Embryonic facial prominence (tissue), 1 donor: Measurements from ENCODE around the gene CMTM4.
"Not testable (repeated sequence)": the region's sequence is repeated elsewhere in the genome, so short reads cannot be mapped to it uniquely, and the experiment has no call there.

ENCODE experiments used
- DNase-seq: peaks from one replicate; pipeline ENCODE4 v3.0.0-alpha.2; 2016; ENCODE audit errors: extremely low spot score

CMTM4 gene

DNA sequence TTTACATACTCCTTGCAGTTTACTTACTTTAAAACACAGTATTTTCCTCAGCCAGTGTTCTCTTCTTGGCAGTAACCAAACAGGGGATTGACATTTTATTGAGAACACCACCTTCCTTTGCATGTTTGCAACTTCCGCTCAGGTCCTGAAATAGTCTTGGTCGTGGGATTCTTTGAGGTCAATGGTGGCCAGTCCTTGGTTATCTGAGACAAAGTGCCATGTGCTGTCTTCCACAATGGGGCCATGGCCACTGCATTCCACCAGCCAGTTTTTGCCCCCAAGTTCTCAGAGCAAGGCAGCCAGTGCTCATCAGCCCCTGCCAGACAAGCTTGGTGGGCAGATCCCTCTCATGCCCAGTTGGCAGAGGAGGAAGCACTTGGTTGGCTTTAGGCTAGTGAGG lies 22.9 kb downstream of the CMTM4 start:
- no peak for DNase-seq

DNA sequence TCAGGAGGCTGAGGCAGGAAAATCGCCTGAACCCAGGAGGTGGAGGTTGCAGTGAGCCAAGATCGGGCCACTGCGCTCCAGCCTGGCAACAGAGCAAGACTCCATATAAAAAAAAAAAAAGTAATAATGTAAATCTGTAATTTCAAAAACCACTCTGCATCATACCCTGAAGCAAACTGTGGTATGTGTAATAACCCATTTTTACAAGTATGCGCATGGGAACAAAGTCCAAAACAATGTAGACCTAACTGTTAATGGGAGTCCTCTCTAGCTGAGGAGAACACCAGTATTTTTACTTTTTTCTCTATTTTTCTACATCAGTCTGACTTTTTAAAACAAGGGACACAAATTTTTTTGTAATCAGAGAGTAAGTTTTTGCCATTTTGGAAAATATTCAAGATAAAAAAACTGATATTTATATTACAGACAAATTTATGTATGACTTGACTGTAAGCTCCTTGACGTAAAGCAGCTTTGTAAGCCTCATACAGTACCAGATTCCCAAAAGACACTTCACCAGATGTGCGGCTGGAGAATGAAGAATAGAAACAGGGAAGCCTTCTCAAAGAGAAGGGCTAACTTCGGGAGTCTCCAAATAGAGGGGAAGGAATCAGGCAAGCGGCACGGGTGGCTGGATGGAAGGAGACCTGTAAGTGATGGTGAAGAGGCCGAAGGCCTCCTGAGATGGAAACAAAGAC lies 25.7 kb downstream of the CMTM4 start:
- no peak for DNase-seq

DNA sequence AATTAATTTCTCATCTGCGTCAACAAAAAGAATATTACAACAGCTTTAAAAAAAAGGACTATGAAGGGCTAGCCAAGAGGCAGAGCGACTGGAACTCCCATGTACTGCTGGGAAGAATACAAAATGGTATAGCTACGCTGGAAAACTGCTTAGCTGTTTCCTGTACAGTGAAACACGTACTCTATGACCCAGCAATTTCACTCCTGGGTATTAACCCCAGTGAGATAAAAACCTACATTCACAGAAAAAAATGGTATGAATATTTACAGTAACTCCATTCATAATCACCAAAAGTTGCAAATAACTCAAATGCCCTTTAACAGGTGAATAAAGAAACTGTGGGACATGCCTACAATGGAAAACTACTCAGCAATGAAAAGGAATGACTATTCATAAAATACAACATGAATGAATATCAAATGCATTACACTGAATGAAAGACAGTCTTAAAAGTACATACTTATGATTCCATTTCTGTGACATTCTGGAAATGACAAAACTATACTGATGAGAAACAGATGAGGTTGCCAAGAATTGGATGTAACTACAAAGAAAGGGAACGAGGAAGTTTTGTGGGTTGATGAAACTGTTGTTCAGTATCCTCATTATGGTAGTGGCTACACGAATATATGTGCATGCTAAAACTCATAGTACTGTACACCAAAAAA lies 27.6 kb downstream of the CMTM4 start:
- no peak for DNase-seq

DNA sequence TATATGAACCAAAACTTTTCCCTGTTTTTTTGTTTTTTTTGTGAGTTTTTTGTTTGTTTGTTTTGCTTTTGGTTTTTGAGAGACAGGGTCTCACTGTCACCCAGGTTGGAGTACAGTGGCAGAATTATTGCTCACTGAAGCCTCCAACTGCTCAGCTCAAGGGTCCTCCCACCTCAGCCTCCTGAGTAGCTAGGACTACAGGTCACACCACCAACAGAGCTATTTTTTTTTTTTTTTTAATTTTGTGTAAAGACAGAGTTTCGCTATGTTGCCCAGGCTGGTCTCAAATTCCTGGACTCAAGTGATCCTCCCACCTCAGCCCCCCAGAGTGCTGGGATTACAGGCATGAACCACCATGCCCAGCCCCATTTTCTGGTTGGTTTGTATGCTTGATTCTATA lies 28.6 kb downstream of the CMTM4 start:
- no peak for DNase-seq

DNA sequence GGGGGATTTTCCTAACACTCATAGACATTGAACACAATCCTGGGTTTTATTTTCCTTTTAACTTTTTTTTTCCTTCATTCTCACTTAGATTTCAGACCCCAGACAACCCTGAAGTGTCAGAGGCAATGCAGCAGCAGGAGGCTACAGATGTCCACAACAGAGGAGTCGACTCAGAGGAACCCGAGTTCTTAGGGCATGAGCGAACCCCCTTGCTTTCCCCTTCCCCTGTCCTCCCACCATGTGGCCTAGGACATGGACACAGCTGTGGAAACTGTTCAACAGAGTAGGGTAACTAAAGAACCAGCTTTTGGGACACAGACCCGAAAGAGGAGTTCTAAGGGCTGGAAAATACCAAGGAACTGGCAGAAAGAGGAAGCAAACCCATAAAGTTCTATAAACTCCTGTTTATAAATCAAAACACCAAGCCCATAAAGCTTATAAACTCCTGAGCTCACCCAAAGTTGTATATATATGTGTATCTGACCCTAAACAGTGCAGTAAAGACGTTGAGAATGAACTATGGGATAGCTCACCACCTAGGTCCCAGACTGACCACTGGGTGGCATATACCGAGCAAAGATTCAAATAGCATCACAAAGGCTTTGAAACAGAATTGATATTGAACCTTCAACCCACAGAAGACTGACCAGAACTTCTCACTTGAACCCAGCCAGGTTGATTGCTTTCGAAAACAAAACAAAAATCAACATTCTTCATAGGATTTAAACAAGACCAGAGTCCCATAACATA lies 33.9 kb downstream of the CMTM4 start:
- no peak for DNase-seq

DNA sequence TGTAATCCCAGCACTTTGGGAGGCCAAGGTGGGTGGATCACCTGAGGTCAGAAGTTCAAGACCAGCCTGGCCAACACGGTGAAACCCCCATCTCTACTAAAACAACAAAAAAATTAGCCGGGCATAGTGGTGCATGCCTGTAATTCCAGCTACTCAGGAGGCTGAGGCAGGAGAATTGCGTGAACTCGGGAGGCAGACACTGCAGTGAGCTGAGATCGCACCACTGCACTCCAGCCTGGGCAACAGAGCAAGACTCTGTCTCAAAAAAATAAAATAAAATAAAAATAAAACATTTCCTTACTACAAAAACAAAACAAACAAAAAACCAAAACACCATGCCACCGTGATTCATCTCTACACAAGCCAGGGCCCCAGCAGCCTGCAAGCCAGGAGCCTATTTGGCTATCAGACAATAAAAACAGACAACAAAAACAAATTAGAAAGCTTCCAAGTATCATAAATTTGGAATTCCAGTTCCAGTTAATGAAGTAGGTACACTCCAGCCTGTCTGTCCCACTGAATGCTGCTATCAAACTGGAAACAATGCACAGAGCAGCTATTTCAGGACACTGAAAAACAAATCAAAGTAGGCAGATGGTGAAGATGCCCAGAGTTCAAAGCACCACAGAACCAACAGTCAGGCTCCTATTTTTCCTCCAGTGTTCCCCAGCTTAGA lies 34.7 kb downstream of the CMTM4 start:
- not testable (repeated sequence) for DNase-seq

DNA sequence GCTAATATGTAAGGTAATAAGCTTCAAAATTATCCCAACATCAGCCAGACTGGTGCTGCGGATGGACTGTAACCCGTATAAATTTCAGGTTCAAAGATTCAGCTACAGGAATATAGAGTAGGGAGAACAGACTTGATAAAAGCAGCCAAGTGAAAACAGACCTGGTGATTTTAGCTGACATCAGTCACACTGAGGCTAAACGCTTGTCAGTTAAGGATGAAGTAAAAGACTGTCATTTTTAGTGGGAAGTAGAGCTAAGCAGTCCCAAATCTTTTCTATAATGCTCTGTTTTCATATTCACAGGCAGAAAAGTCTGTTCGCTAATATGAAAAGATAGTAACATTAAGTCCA lies 35.4 kb downstream of the CMTM4 start:
- no peak for DNase-seq

DNA sequence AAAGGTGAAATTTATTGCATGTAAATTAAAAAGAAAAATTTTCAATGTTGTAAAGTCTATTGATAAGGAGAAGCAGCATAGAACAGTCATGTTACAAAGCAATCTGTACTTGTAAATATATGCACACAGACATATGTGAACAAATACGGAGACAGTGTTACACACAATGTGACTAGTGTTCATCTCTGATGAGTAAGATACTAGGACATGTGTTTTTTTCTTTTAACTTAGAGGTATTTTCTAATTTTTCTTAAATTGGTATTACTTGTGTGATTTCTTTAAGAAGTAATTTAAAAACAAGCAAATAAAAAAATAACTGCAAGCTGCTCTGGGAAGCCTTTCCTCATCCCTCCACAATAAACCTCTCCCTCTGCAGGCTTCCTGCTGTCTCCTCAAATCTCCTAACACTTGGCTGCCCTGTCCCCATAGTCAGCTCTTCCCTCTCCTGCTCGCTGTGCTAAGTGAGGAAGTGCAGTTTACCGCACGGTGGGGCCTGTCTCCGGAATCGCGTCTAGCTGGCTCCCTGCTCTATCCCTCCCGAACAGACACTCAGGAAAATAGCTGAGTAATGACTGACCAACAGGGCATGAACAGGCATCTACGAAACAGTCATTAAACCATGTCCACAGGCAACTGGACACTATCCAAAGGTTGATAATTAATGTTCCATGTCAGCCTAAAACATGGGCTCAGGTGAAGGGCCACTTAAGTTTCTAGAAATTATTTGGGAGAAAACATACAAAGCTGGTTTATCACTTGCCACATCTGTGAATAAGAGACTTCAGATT lies 35.9 kb downstream of the CMTM4 start:
- no peak for DNase-seq

DNA sequence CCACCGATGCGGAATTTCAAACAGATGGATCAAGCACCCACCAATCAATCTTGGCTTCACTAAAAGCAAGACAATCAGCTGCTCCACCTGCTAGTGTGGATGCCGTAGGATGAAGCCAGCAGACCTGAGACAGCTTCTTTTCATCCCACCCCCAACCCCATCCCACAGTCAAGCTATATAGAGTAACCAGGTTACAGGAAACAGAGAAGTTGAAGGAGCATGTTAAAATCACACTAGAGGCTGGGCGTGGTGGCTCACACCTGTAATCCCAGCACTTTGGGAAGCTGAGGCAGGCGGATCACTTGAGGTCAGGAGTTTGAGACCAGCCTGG lies 37.7 kb downstream of the CMTM4 start:
- DNase-seq: no peak

DNA sequence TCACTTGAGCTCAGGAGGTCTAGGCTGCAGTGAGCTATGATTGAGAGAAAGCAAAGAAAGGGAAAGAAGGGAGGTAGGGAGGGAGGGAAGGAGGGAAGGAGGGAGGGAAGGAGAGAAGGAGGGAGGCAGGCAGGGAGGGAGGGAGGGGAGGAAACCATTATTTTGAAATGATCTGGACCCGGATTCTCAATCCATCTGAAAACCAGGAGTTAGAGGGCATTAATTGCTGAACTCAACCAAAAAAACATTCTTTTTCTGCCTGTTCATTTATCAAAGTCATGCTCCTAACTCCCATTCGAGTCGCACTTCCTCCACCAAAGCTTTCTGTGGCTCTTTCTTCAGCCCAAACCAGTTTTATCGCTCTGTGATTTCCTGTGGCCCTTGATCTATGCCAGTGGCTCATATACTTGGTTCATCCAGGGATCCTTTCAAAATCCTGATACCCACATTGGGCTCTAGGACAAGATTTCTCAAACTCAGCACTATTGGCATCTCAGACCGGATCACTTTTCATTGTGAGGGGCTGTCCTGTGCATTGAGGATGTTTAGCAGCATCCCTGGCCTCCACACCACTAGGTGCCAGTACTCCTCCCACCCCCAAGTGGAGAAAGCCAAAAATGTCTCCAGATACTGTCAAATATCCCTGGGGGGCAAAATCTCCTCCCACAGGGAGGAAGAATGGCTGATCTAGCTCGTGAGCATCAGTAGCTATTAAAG lies 38.2 kb downstream of the CMTM4 start:
- no peak for DNase-seq

DNA sequence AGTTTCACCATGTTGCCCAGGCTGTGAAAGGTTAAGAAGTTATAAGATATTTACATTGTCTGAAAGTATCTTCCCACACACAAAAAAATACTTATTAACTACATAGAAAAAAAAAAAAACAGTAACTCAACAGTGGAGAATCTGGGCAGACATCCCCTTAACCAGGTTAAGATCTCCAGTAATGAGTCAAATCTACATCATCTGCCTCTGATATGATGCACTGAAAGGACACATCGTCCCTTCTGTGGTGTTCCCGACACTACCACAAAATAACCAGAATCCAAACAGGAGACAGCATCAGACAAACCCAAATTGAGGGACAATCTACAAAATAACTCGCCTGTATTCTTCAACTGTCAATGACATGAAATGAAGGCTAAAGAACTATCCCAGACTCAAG lies 40.0 kb downstream of the CMTM4 start:
- no peak for DNase-seq

DNA sequence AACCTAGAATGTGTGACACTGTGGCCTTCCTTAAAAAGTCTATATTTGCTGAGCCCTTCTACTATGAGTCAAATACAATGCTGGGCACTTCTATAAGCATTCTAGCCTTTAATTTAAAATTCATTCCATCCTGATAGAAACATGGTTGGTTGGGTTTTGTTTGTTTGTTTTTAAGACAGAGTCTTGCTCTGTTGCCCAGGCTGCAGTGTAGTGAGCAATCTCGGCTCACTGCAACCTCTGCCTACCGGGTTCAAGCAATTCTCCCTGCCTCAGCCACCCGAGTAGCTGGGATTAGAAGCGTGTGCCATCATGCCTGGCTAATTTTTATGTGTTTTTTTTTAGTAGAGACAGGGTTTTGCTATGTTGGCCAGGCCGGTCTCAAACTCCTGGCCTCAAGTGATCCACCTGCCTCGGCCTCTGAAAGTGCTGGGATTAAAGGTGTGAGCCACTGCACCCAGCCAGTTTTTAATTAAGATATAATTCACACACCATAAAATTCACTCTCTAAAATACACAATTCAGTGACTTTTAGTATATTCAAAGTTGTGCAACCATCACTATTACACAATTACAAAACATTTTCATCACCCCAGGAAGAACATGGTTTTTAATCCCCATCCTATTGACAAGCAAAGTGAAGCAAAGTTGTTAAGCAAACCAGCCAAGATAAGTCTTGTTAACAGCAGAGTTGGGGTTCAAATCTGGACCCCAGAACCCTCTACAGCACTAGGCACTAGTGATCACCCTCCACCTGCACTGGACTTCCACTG lies 42.8 kb downstream of the CMTM4 start:
- DNase-seq: no peak

DNA sequence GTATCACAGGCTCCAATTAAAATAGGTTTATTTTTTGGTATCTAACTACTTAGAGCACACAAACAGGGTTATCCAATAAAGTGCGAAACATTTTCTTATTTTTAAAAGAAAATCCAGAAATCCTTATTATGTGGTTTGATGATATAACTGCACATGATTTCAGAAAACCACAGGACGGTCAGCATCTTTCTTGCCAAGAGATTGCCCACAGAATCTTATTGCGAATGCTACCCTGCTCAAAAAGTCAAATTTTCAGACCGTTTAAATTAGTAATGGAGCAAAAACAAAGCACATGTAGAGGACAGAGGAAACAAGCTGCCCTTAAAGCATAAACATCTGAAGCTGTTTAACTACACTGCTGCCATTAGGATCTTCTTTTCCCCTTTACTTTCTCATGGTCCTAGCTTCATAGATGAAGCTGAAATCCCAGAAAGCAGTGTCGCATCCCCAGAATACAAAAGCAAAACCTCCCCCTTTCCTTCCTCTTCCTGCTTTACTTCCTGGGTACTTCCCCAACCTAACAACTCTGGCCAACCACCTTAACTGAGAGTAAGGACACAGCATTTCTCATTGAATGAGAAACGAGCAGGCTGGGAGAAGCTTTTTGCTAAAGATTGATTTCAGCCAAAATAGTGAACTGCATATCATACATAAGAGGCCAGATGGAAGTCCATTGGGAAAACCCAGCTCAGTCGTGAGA lies 43.7 kb downstream of the CMTM4 start:
- no peak for DNase-seq

DNA sequence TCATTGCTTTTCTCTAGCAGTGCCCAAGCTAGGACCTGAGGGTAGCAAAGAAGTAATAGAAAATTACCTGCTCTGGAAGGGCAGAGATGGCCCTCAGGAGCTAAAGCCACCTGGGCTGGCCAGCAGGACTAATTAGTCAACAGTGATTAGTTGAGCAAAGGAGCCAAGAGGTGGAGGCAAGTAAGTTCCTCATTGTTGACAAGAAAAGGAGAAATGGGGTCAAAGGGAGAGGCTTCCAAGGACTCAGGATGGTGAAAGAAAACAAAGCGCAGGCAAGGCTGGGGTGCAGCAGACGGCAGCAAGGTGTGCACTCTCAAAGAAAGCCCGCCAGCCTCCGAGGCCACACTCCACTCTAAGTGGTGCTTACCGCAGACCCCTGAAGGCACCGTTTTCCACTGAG lies 44.6 kb downstream of the CMTM4 start:
- DNase-seq: no peak

DNA sequence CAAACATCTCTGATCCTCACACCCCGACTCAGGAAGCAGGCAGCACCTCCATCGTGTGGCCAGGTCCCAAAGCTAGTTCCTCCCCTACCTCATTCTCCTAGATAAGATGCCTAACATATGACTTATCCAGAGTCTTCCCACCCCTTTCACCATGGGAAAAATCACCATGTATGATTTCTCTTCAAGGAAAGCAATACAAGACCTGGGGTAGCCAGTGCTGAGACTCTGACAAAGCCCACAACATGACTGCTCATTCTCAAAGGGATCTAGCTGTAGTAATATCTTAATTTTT lies 45.1 kb downstream of the CMTM4 start:
- no peak for DNase-seq

DNA sequence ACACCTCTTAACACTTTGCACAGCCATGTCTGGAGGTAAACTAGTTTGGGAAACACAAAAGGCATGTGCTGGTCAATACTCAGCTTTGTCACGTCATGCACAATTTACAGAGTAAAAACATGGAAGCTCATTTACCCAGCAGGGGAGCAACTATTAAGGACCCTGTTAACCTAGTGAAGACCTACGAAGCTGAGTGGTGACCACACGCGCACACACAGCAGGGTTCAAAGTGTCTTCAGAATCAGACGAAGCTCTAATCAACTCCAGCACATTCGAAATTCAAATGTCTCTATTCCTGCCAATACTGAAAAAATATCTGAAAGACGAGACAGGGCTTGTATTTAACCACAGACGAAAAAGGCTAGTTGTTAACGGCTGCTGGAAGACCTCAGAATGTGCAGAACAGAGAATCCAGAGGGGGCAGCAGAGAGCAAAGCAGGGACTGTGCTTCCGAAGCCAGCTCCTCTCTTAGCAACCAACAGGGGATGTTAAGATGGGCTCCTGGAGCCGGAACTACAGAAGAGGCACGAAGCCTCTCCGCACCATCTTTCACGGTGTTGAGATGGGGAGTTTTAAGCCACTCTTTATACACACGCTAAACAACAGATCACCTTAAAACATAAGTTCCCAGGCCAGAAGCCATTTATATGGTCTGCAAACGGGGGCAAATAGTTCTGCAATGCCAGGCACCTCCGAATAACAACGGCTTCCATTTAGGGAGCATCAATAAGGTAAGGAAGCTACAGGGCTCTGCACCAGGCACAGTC lies 45.7 kb downstream of the CMTM4 start:
- peak; percentile 91 for DNase-seq

DNA sequence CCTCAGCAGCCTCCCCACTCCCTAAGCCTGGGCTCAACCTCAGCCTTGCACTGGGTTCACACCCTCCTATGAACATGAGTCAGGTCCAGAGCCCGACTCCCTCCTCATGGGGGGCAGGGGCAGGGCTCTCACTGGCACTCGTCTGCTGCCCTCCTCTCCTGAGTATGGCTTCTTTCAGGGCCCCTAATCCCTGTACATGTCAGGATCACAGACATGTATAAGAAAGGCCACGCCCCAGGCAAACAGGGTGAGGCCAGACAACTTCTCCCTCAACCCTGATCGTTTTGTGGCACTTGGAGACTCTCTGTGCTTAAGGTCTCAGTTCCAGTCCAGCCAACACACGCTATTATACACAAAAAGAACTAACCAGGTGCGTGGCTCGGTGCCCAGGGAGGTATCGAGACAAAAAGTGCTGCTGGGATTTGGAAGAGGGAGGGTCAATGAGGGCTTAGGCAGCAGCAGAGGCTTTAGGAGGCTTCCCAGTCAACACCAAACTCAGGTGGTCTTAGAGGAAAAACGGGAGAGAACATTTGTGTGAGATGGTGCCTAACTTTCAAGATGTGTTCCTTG lies 46.8 kb downstream of the CMTM4 start:
- DNase-seq: no peak

DNA sequence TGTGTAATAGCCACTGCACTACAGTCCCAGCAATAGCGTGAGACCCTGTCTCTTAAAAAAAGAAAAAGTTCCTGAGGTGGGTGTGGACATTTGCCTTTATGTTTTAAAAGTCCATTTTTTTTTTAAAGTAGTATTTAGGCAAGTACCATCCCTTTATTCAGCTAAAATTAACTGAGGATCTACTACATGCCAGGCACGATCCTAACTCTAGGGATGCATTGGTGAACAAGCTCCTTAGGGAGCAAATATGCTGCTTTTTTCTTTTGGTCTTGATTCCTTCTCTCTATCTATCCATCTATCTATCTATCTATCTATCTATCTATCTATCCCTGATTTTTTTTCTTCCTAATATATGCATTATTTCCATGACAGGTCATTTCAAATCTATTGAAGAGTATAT lies 47.4 kb downstream of the CMTM4 start:
- DNase-seq: no peak

DNA sequence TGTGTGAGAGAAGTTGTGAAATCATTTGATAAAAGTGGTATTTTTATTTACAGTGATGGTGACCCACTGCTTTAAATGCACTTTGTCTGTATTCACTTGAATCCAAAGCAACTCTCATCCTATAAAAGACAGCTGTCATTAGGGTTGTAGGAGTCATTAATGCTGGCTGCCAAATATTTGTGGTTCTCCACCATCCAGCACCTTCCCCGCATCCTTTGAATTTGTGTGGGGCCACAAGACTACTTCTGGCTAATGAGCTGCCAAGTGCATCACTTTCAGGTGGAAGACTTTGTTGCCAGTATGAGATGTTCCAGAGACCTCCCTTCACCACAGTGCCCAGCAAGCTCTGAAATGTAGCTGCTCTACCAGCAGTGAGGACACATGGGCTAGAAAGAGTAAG lies 48.7 kb downstream of the CMTM4 start:
- DNase-seq: no peak
